HepG2 (cell line): ENCODE measurements around the gene CAP2. TPM values are rescaled to one million over a fixed set of nuclear protein-coding genes. Genes with fewer than 3 reads are reported as not detected.

Source experiments
- ATAC-seq: fragments of 200-7000 bp; cut with Tn5 transposase; 3 replicates; pipeline ENCODE4 v1.9.1; 2020; ENCODE audit warnings: mild to moderate bottlenecking, moderate library complexity
- BruUV-seq: library from RNA; stranded (reverse); fragments of 400-500 nt; replicated peaks from 2 replicates; lab custom pipeline; 2021; lab: Mats Ljungman, UMichigan
- CTCF ChIA-PET: fragments of 300-600 bp; formaldehyde crosslinking; extraction: SDS; loops from one replicate; lab custom pipeline; 2021; ENCODE audit warnings: low total read pairs, inconsistent platforms, low intra/inter-chr PET ratio; lab: Yijun Ruan, JAX
- POLR2A ChIA-PET: fragments of 350-600 bp; sonication (Branson Sonifier 250); formaldehyde crosslinking; loops from one replicate; lab custom pipeline; 2020; ENCODE audit warnings: antibody characterized with exemption, inconsistent platforms; lab: Yijun Ruan, JAX
- DNase-seq: peaks from one replicate; pipeline ENCODE4 v3.0.0-alpha.2; 2015; ENCODE audit warnings: low spot score
- FAIRE-seq: peaks from 3 replicates; lab custom pipeline; 2011; peaks lifted over from hg19 to GRCh38; lab: Jason Lieb, UNC
- H2AFZ ChIP-seq: one replicate; pipeline ENCODE4 v1.6.1; 2011; ENCODE audit warnings: low read length, inconsistent platforms
- H3K27ac ChIP-seq: fragments of 300-600 bp; 3 replicates; pipeline ENCODE4 v1.8.0; 2011; ENCODE audit warnings: mixed run types, mild to moderate bottlenecking, mixed read lengths, low read length, inconsistent platforms; ENCODE audit not compliant: insufficient read depth; ENCODE audit errors: extremely low read length
- H3K27me3 ChIP-seq, 2 experiments: fragments of 200-600 bp in 1 of 2; 2 replicates in 1 of 2; 3 replicates in 1 of 2; pipeline versions ENCODE4 v1.6.0 to v1.8.0; 2011; ENCODE audit warnings: low read length in 2 of 2, mild to moderate bottlenecking in 2 of 2, moderate library complexity in 2 of 2, inconsistent platforms in 1 of 2; ENCODE audit not compliant: insufficient read depth in 2 of 2, control insufficient read depth in 1 of 2
- H3K36me3 ChIP-seq, 2 experiments: fragments of 200-600 bp in 1 of 2; replicated peaks in 1 of 2; 2 replicates in 1 of 2; 3 replicates in 1 of 2; pipeline versions ENCODE4 v1.5.1 to v1.8.0; 2011; ENCODE audit warnings: low read length in 2 of 2, inconsistent platforms in 1 of 2; ENCODE audit not compliant: insufficient read depth in 2 of 2, control insufficient read depth in 1 of 2
- H3K4me1 ChIP-seq: 2 replicates; pipeline ENCODE4 v1.5.1; 2012; ENCODE audit warnings: low read length, inconsistent platforms; ENCODE audit not compliant: insufficient read depth
- H3K4me2 ChIP-seq: 2 replicates; pipeline ENCODE4 v1.6.0; 2011; ENCODE audit warnings: low read depth, low read length, inconsistent platforms
- H3K4me3 ChIP-seq, 3 experiments: fragments of 200-600 bp in 1 of 3; sonication (generic), shearing (Covaris generic) in 1 of 3; replicated peaks in 1 of 3; 2 replicates each; pipeline ENCODE4 v1.5.1; 2011 to 2016; ENCODE audit warnings: low read length in 3 of 3, inconsistent platforms in 2 of 3, low read depth in 2 of 3, mild to moderate bottlenecking in 2 of 3, control low read depth in 1 of 3, mixed read lengths in 1 of 3; ENCODE audit not compliant: insufficient read depth in 1 of 3
- H3K79me2 ChIP-seq: one replicate; pipeline ENCODE4 v1.6.1; 2011; ENCODE audit warnings: low read length, inconsistent platforms; ENCODE audit not compliant: insufficient read depth
- H3K9ac ChIP-seq: 2 replicates; pipeline ENCODE4 v1.6.0; 2011; ENCODE audit warnings: mild to moderate bottlenecking, low read depth, low read length, inconsistent platforms; ENCODE audit not compliant: insufficient read depth
- H3K9me3 ChIP-seq: 2 replicates; pipeline ENCODE4 v1.5.1; 2012; ENCODE audit warnings: mild to moderate bottlenecking, low read length
- H4K20me1 ChIP-seq: 2 replicates; pipeline ENCODE4 v1.6.0; 2011; ENCODE audit warnings: inconsistent platforms, mild to moderate bottlenecking, low read length, moderate library complexity; ENCODE audit not compliant: insufficient read depth
- EHMT2 ChIP-seq: fragments of 200-600 bp; sonication (generic); IDR thresholded peaks from 2 replicates; pipeline ENCODE4 v1.7.0; 2017; ENCODE audit warnings: antibody characterized with exemption, low read depth, low read length, borderline replicate concordance
- ISL2 ChIP-seq: sonication (generic); formaldehyde crosslinking; IDR thresholded peaks from 2 replicates; pipeline ENCODE4 v1.5.0; 2020; ENCODE audit warnings: missing genetic modification reagents
- MBNL3 ChIP-seq: fragments of 250-450 bp; sonication (Bioruptor Pico); conservative IDR thresholded peaks from 2 replicates; pipeline ENCODE4 v1.8.0; 2022; ENCODE audit warnings: mild to moderate bottlenecking, inconsistent platforms
- NKX3-1 ChIP-seq: sonication (generic); formaldehyde crosslinking; IDR thresholded peaks from 2 replicates; pipeline ENCODE4 v1.5.0; 2020; ENCODE audit warnings: missing genetic modification reagents
- SSRP1 ChIP-seq: IDR thresholded peaks from 2 replicates; pipeline ENCODE4 v1.6.1; 2016; ENCODE audit warnings: control low read depth
- ZMYM4 ChIP-seq: sonication (generic); formaldehyde crosslinking; IDR thresholded peaks from 2 replicates; pipeline ENCODE4 v1.8.1; 2023; ENCODE audit warnings: mild to moderate bottlenecking, missing genetic modification reagents
- ZNF484 ChIP-seq: sonication (generic); formaldehyde crosslinking; IDR thresholded peaks from 2 replicates; pipeline ENCODE4 v1.5.1; 2020; ENCODE audit warnings: mild to moderate bottlenecking, low read depth, missing genetic modification reagents, borderline replicate concordance
- ZNF570 ChIP-seq: sonication (generic); formaldehyde crosslinking; IDR thresholded peaks from 2 replicates; pipeline ENCODE4 v1.4.0; 2020; ENCODE audit warnings: mild to moderate bottlenecking, missing genetic modification reagents, borderline replicate concordance
- WGBS: methylation state at CpG from one replicate; pipeline ENCODE4 v1.1.6; 2017; ENCODE audit warnings: low lambda C conversion rate; 5-methylcytosine and 5-hydroxymethylcytosine counted together
- in situ Hi-C: cut with HindIII; loops from 2 replicates; pipeline ENCODE4 v1.10.0; 2017; ENCODE audit warnings: low pct_unique_long_range_greater_than_20kb; ENCODE audit not compliant: extremely low pct_ligation_motif_present
- intact Hi-C: fragments of 100-400 bp; cut with micrococcal nuclease; formaldehyde crosslinking; loops from one replicate; pipeline ENCODE4 v1.10.0; 2022; ENCODE audit not compliant: unreplicated experiment
- polyA plus RNA-seq, 8 experiments: library from polyadenylated mRNA; depleted of rRNA in 3 of 8; stranded (reverse) in 7 of 8; unstranded in 1 of 8; fragments of >200 nt; fragmentation: Illumina TruSeq in 4 of 8; extraction: Trizol in 4 of 8; gene quantifications; 2 replicates each; pipeline versions ENCODE4 v1.2.1 to v1.2.3, GENCODE V29; 2011 to 2016; ENCODE audit warnings: low read depth in 4 of 8, missing spikeins in 1 of 8, mixed read lengths in 1 of 8; ENCODE audit not compliant: insufficient read depth in 1 of 8
- total RNA-seq, 5 experiments: library from RNA; depleted of rRNA; stranded (reverse); fragments of >200 nt; fragmentation: Illumina TruSeq; extraction: Trizol; gene quantifications; 2 replicates each; pipeline ENCODE4 v1.2.3, GENCODE V29; 2016; ENCODE audit warnings: low read depth in 1 of 5
- TF ChIP-seq, protein P1 (sequence below): IDR thresholded peaks from 2 replicates; pipeline ENCODE4 v1.6.1; 2016; ENCODE audit warnings: missing compliant biosample characterization, missing genetic modification reagents, borderline replicate concordance
- TF ChIP-seq, protein P2 (sequence below): sonication (generic); formaldehyde crosslinking; IDR thresholded peaks from 2 replicates; pipeline ENCODE4 v1.4.0; 2020; ENCODE audit warnings: mild to moderate bottlenecking, missing genetic modification reagents
- TF ChIP-seq, protein P3 (sequence below): sonication (generic); formaldehyde crosslinking; conservative IDR thresholded peaks from 2 replicates; pipeline ENCODE4 v1.8.1; 2023; ENCODE audit warnings: missing genetic modification reagents
- TF ChIP-seq, protein P4 (sequence below): IDR thresholded peaks from 2 replicates; pipeline ENCODE4 v1.6.1; 2016; ENCODE audit warnings: missing biosample characterization, missing genetic modification reagents, low read depth

Gene CAP2
- total and polyA plus RNA-seq, 2 of the 13 experiments (the other 11 are each of a cell fraction or from before 2014, with no cell fraction given): 7.9 to 53.1 TPM

DNA sequence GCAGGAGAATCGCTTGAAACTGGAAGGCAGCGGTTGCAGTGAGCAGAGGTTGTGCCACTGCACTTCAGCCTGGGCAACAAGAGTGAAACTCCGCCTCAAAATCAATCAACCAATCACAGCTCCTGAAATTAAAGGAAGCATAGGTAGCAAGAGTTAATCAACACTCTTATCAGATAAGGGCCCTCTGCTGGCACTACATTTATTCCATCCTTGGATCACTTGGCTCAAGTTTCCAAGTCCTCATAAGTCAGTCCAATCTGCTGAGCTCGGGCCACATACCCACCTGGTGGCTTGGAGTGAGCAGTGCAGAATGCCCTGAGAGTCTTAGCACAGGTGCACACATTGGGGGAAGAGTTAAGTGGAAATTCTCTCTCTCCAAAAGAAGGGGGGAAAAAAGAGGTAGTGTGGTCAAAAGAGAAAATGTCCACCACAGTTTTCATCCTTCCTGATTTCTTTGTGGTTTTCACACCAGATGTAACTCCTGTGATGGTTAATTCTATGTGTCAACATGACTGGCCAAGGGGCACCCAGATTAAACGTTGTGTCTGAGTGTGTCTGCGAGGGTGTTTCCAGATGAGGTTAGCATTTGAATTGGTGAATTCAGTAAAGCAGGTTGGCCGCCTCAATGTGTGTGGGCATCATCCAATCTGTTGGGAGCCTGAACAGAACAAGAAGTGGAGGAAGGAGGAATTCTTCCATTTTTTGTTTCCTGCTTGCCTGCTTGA, 192.5 kb downstream of the CAP2 start:
- ChIA-PET CTCF (interaction anchor here (3.6 kb wide), 1 partner anchor 430 kb away, joined by 55 read pairs; no protein-coding TSS in a partner anchor), POLR2A (no interaction called here)
- H2AFZ ChIP-seq: no peak overlapping the region
- ATAC-seq (peak; percentile 83), FAIRE-seq (peak; percentile 37), DNase-seq (peak; percentile 59)
- H3K4me2 ChIP-seq: no peak overlapping the region
- intact Hi-C loops: loop anchor here (10.0 kb wide), 1 partner anchor 219 kb away; no protein-coding TSS in a partner anchor
- WGBS: 56% methylated on average over 7 of the region's 7 CpGs
- peaks cover 42% of the 10 kb centered on the region for H3K4me1 ChIP-seq
- BruUV-seq: no TSS peak
- no peaks in the 10 kb centered on the region for H3K36me3 ChIP-seq
- H4K20me1 ChIP-seq: no peaks in the 10 kb centered on the region
- no peak overlapping the region for H3K4me3 ChIP-seq
- H3K79me2 ChIP-seq: no peaks in the 10 kb centered on the region
- no peak overlapping the region for H3K9ac ChIP-seq
- H3K27ac ChIP-seq: no peak overlapping the region
- H3K9me3 ChIP-seq: no peaks in the 10 kb centered on the region
- in situ Hi-C loops: no loop called here
- H3K27me3 ChIP-seq: no peaks in the 10 kb centered on the region
- TF ChIP-seq ZMYM4 (CRISPR knock-in tag) (0 out of 2 replicates have a peak, but pooled peaks have one; percentile 33), NKX3-1 (CRISPR knock-in tag) (no peak), MBNL3 (no peak), ZNF570 (no peak), ISL2 (CRISPR knock-in tag) (no peak), SSRP1 (no peak), EHMT2 (no peak), ZNF484 (CRISPR knock-in tag) (no peak)
- TF ChIP-seq, protein P1, sequence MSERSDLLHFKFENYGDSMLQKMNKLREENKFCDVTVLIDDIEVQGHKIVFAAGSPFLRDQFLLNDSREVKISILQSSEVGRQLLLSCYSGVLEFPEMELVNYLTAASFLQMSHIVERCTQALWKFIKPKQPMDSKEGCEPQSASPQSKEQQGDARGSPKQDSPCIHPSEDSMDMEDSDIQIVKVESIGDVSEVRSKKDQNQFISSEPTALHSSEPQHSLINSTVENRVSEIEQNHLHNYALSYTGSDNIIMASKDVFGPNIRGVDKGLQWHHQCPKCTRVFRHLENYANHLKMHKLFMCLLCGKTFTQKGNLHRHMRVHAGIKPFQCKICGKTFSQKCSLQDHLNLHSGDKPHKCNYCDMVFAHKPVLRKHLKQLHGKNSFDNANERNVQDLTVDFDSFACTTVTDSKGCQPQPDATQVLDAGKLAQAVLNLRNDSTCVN (CRISPR knock-in tag): no peak
- TF ChIP-seq, protein P2, sequence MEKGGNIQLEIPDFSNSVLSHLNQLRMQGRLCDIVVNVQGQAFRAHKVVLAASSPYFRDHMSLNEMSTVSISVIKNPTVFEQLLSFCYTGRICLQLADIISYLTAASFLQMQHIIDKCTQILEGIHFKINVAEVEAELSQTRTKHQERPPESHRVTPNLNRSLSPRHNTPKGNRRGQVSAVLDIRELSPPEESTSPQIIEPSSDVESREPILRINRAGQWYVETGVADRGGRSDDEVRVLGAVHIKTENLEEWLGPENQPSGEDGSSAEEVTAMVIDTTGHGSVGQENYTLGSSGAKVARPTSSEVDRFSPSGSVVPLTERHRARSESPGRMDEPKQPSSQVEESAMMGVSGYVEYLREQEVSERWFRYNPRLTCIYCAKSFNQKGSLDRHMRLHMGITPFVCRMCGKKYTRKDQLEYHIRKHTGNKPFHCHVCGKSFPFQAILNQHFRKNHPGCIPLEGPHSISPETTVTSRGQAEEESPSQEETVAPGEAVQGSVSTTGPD (CRISPR knock-in tag): no peak
- TF ChIP-seq, protein P3, sequence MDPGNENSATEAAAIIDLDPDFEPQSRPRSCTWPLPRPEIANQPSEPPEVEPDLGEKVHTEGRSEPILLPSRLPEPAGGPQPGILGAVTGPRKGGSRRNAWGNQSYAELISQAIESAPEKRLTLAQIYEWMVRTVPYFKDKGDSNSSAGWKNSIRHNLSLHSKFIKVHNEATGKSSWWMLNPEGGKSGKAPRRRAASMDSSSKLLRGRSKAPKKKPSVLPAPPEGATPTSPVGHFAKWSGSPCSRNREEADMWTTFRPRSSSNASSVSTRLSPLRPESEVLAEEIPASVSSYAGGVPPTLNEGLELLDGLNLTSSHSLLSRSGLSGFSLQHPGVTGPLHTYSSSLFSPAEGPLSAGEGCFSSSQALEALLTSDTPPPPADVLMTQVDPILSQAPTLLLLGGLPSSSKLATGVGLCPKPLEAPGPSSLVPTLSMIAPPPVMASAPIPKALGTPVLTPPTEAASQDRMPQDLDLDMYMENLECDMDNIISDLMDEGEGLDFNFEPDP (CRISPR knock-in tag): 0 out of 2 replicates have a peak, but pooled peaks have one; percentile 48
- TF ChIP-seq, protein P4, sequence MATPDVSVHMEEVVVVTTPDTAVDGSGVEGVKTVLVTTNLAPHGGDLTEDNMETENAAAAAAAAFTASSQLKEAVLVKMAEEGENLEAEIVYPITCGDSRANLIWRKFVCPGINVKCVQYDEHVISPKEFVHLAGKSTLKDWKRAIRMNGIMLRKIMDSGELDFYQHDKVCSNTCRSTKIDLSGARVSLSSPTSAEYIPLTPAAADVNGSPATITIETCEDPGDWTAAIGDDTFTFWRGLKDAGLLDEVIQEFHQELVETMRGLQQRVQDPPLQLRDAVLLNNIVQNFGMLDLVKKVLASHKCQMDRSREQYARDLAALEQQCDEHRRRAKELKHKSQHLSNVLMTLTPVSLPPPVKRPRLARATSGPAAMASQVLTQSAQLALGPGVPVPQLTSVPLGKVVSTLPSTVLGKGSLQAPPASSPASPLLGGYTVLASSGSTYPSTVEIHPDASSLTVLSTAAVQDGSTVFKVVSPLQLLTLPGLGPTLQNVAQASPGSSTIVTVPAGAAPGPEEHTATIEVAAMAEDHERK (CRISPR knock-in tag): no peak
